Osteoblast (primary cell): ENCODE data around the gene GAP43. TPM values are rescaled to one million over a fixed set of nuclear protein-coding genes. Genes with fewer than 3 reads are reported as not detected.
A peak's percentile ranks its signal among the peaks of the same experiment; 100 is the strongest.

Experiments used
- DNase-seq: peaks from one replicate; pipeline ENCODE4 v3.0.0; 2011; ENCODE audit warnings: low spot score, mixed read lengths; ENCODE audit not compliant: insufficient read length; ENCODE audit errors: missing footprints
- H2AFZ ChIP-seq: 2 replicates; pipeline ENCODE4 v1.6.0; 2011; ENCODE audit warnings: mild to moderate bottlenecking, low read length
- H3K27ac ChIP-seq: 2 replicates; pipeline ENCODE4 v1.5.1; 2011; ENCODE audit warnings: mild to moderate bottlenecking, low read depth, low read length, moderate library complexity
- H3K27me3 ChIP-seq: 2 replicates; pipeline ENCODE4 v1.6.0; 2012; ENCODE audit warnings: mild to moderate bottlenecking, control low read depth, inconsistent platforms, low read length, moderate library complexity; ENCODE audit not compliant: insufficient read depth
- H3K36me3 ChIP-seq: 2 replicates; pipeline ENCODE4 v1.5.1; 2011; ENCODE audit warnings: mild to moderate bottlenecking, low read length, control low read depth, moderate library complexity; ENCODE audit not compliant: insufficient read depth
- H3K4me1 ChIP-seq: 2 replicates; pipeline ENCODE4 v1.5.1; 2011; ENCODE audit warnings: mild to moderate bottlenecking, low read length, control low read depth, moderate library complexity; ENCODE audit not compliant: insufficient read depth
- H3K4me2 ChIP-seq: 2 replicates; pipeline ENCODE4 v1.6.0; 2011; ENCODE audit warnings: mild to moderate bottlenecking, low read length; ENCODE audit not compliant: insufficient read depth
- H3K4me3 ChIP-seq: fragments of 200-600 bp; sonication (generic); 3 replicates; pipeline ENCODE4 v1.5.1; 2012; ENCODE audit warnings: mild to moderate bottlenecking, low read length, inconsistent platforms; ENCODE audit not compliant: insufficient read depth
- H3K79me2 ChIP-seq: 2 replicates; pipeline ENCODE4 v1.6.0; 2012; ENCODE audit warnings: mild to moderate bottlenecking, low read length, control low read depth, inconsistent platforms; ENCODE audit not compliant: insufficient read depth
- H3K9me3 ChIP-seq: 2 replicates; pipeline ENCODE4 v1.5.1; 2011; ENCODE audit warnings: low read depth, low read length, control low read depth
- H4K20me1 ChIP-seq: 2 replicates; pipeline ENCODE4 v1.6.0; 2012; ENCODE audit warnings: mild to moderate bottlenecking, low read length, control low read depth; ENCODE audit not compliant: insufficient read depth
- total RNA-seq: library from RNA; depleted of rRNA; stranded (reverse); fragments of >200 nt; gene quantifications from 2 replicates; pipeline ENCODE4 v1.2.3, GENCODE V29; 2012
- TF ChIP-seq, protein P1 (sequence below): IDR thresholded peaks from 2 replicates; pipeline ENCODE4 v1.5.1; 2011; ENCODE audit warnings: mild to moderate bottlenecking, low read depth, low read length, moderate library complexity; ENCODE audit errors: extremely low read depth

GAP43 gene
- total RNA-seq, 1 donor = 3.6 TPM

DNA sequence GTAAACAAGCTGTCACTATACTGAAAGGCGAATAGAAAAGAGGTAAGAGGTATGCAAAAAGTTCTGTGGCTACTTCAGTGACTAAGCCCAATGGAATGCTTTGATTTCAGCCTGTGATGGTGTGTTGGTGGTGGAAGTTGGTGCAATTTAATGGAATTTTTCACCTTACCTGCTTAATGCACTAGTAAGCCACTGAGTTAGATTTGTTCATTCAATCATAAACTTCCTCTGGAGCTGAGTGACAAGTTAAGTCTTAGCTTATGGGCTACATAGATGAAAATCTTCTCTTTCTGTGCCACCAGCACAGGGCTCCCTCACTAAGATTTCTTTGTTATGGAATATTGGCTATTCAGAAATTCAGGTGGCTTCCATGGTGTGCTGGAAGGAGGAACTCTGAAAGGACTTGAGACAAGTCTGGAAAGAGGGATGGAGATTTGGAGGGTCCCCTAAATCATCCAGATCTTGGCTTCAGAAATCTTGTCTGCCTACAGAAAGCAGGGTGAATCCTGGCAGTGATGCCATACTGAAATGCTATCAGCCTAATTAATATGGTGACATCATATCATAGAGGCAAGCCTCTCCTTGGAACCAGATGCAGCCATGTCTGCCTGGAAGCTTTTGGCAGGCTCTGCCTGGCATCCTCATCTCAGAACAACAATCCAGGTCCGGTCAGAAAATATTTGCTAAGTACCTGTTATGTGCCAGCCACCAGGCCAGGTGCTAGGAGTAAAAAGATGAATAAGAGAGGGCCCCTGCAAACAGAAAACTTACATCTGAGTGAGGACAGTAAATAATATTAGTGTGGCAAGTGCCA is 8.1 kb upstream of the GAP43 start:
- Histone ChIP-seq H2AFZ (no peak overlapping the region), H3K9me3 (no peaks in the 10 kb centered on the region), H3K27ac (no peak overlapping the region), H3K79me2 (no peaks in the 10 kb centered on the region), H3K4me3 (no peak overlapping the region), H3K36me3 (no peaks in the 10 kb centered on the region), H4K20me1 (no peaks in the 10 kb centered on the region), H3K4me2 (no peak overlapping the region), H3K27me3 (no peaks in the 10 kb centered on the region), H3K4me1 (no peaks in the 10 kb centered on the region)
- TF ChIP-seq, protein P1, sequence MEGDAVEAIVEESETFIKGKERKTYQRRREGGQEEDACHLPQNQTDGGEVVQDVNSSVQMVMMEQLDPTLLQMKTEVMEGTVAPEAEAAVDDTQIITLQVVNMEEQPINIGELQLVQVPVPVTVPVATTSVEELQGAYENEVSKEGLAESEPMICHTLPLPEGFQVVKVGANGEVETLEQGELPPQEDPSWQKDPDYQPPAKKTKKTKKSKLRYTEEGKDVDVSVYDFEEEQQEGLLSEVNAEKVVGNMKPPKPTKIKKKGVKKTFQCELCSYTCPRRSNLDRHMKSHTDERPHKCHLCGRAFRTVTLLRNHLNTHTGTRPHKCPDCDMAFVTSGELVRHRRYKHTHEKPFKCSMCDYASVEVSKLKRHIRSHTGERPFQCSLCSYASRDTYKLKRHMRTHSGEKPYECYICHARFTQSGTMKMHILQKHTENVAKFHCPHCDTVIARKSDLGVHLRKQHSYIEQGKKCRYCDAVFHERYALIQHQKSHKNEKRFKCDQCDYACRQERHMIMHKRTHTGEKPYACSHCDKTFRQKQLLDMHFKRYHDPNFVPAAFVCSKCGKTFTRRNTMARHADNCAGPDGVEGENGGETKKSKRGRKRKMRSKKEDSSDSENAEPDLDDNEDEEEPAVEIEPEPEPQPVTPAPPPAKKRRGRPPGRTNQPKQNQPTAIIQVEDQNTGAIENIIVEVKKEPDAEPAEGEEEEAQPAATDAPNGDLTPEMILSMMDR = no peak
- DNase-seq = no peak

- no peaks in the 10 kb centered on the region for H3K9me3 ChIP-seq
- H3K27me3 ChIP-seq = no peaks in the 10 kb centered on the region
- H3K79me2 ChIP-seq = no peaks in the 10 kb centered on the region
- TF ChIP-seq, protein P1 = no peak
- no peak for DNase-seq
- H3K27ac ChIP-seq = no peak overlapping the region
- no peak overlapping the region for H2AFZ ChIP-seq
- H4K20me1 ChIP-seq = no peaks in the 10 kb centered on the region
- H3K4me3 ChIP-seq = no peak overlapping the region
- no peak overlapping the region for H3K4me2 ChIP-seq
- no peaks in the 10 kb centered on the region for H3K4me1 ChIP-seq
- H3K36me3 ChIP-seq = no peaks in the 10 kb centered on the region
Observed at GRCh38 chr3:115616461-115616860, 6.8 kb upstream of the GAP43 start.

- no peak overlapping the region for H3K27ac ChIP-seq
- TF ChIP-seq, protein P1 = no peak
Observed at GRCh38 chr3:115617591-115617990, 5.7 kb upstream of the GAP43 start.

GRCh38 chr3:115624029-115624741 is 875 bp downstream of the GAP43 start:
- no peak overlapping the region for H2AFZ ChIP-seq
- H3K36me3 ChIP-seq = no peaks in the 10 kb centered on the region
- peaks cover 36% of the 10 kb centered on the region for H3K27me3 ChIP-seq
- H3K4me2 ChIP-seq = peak overlapping the region; percentile 99
- H3K4me1 ChIP-seq = peaks cover 8% of the 10 kb centered on the region
- H3K27ac ChIP-seq = no peak overlapping the region
- H3K9me3 ChIP-seq = no peaks in the 10 kb centered on the region
- no peaks in the 10 kb centered on the region for H4K20me1 ChIP-seq
- peak; percentile 8 for DNase-seq
- H3K79me2 ChIP-seq = no peaks in the 10 kb centered on the region
- TF ChIP-seq, protein P1 = no peak
- no peak overlapping the region for H3K4me3 ChIP-seq

More at GRCh38 chr3:115617591-115617990, 5.7 kb upstream of the GAP43 start:
- Histone ChIP-seq H3K36me3 (no peaks in the 10 kb centered on the region), H3K27me3 (no peaks in the 10 kb centered on the region), H2AFZ (no peak overlapping the region), H3K4me1 (no peaks in the 10 kb centered on the region), H3K9me3 (no peaks in the 10 kb centered on the region), H4K20me1 (no peaks in the 10 kb centered on the region), H3K4me3 (no peak overlapping the region), H3K79me2 (no peaks in the 10 kb centered on the region), H3K4me2 (no peak overlapping the region)
- no peak for DNase-seq
